Stimulated activated naive CD4-positive, alpha-beta T cell (primary cell): ENCODE results near the gene HCRTR1.
A peak's percentile ranks its signal among the peaks of the same experiment; 100 is the strongest.

Experiments
- DNase-seq, 6 experiments: peaks; one replicate each; lab custom pipeline; 2025; lab: John Stamatoyannopoulos, UW

The HCRTR1 gene

DNA sequence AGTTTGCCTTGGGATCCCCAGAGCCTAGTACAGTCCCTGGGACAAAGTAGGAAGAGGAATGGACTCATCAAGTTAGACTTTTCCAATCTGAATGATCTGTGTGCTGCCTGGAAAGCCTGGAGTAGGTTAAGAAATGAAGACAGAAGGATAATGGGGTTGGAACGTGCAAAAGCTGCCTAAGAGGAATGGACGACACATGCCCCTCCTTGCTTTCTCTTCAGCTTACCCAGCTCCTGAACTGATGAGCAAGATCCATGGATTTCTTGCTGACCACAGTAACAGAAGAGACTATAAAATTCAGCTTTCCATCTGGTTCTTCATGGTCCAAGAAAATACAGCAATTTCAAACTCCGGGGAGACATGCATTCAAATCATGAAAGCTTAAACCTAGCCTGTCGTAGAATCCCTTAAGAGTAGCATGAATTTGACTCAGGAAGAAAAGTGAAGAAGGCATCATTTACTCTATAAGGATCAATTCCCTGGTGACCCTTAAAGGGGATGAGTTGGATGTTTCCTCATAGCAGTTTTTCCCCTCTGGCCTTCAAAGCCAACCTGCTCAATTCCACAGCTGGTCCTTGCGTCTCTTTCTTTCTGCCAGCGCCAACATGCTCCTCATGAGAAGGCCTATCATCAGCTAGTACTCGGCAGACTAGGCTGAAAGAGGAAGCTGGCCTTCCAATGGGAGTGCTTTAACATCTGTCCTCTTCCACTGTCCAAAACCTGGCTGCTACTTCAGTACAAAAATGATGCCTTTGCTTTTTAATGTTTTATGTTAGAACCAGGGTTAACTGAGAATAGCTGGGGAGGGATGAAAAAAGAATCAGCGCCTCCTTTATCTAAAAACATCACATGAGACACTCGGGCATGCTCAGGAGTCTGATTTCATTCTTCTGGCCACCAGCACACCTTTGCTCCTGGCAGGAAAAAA, 32.9 kb downstream of the HCRTR1 start:
- DNase-seq, result no peak

DNA sequence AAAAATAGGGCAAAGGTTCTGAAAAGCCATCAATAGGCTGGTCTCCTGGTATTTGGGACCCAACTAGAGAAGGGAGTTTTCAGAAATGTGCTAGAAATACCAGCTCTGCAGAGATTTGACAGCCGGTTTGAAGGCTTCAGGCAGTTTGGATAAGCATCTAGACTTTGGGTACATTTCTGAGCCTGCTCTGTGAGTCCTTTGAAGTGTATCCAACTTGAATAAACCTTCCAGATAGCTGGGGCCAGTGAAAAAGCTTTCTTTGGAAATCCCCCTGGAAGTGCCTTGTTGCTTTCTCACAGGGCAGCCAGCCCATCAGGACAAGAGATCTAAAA, 33.6 kb downstream of the HCRTR1 start:
- DNase-seq, result no peak

DNA sequence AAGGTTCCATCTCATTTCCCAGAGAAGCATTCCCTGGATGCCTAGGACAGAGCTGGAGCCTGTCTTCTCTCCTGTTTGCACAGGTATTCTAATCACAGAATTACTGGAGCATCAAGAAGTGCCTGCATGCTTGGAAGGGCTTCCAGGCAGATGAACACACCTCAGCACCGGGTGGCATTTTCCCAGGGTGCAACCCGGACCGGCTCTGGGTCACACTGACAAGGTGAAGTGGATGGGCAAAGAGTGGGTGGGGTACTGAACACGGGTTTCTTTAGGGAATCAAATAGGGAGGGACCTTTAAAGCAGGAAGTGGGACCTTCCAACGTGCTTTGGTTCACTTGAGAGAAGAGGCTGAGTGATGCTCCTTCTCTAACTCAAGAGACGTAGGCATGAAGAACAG, 34.3 kb downstream of the HCRTR1 start:
- no peak for DNase-seq

DNA sequence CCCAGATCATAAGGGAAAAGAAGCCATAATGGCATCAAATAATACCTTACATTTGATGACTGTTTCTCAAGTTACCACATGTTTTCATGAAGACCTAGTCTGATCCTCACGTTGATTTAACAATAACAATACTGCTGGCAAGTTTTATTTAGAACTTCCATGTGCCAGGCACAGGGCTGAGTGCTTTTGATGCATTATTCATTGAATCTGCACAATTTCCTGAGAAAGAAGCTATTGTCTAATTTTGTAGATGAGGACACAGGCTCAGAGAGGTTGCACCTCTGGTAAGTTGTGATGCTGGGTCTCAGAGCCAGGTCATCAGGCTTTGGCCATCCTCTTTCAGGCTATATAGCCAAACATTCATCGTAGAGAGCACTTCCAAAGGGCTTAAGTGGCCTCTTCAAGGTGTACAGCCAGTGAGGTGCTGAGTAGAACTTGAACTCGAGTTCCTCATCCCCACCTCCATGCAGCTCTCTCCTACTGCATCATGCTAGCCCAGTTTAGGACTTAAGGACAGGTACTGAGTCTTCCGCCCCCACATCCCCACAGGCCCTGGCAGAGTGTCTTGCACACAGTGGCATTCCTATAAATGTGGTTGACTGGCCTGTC, 35.5 kb downstream of the HCRTR1 start:
- no peak for DNase-seq

DNA sequence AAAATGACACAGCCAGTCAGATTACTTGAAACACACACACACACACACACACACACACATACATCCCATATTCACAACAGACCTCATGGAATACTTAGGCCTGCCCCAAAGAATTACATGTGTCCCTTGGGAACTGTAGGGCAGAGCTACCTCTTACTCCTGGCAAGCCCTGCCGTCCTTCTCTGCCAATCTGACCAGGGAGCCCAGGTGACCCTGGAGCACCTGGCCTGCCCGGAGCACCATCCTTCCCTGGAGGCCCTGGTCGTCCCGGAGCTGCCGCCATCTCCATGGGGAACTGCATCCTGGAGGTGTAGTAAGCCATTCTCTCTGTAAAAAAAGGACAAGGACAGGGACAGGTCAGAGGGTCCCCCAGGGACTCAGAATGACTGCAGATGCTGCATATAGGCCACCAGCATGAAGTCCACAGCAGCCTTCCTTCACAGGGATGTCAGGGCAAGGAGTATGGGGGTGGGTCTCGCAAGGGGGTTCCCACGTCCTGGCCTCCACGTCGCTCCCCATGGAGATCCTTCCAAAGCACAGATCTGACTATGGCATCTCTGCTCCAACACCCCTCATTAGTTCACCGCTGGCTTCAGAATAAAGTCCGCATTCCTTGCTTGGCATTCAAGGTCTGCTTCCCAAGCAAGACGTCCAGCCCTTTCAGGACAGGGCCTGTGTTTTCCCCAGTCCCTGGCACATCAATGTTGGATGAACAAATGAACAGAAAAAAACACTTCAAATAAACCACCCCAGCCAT, 36.4 kb downstream of the HCRTR1 start:
- no peak for DNase-seq

DNA sequence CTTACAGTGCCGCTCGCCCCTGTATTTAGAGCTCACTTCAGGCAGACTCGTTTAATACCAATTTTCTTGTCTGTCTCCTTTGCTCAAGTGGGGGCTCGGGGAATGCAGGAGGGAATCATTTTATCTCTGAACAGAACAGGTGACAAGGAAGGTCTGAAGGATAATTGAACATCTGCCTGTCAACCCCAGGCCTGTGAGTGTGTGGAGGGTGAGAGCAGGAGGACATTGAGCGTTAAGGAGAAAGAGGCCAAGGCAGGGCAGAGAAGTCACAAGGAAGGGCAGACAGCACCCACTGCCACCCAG, 36.9 kb downstream of the HCRTR1 start:
- no peak for DNase-seq

DNA sequence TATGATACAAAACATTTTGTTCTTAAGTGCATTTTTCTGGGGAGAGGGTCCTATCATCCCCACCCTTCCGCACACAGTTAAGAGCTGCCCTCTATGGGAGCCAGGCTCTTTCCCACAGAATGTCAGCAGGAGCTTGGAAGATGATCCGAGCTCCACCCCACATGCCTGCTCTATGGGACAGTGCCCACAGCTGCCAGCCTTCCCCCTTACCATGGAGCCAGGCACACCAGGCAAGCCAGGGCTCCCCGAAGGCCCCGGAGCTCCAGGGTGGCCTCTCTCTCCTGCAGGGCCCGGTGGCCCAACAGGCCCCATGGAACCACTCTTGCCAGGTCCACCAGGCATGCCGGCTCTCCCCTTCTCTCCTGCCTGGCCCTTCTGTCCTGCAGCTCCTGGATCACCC, 37.6 kb downstream of the HCRTR1 start:
- DNase-seq, result no peak

DNA sequence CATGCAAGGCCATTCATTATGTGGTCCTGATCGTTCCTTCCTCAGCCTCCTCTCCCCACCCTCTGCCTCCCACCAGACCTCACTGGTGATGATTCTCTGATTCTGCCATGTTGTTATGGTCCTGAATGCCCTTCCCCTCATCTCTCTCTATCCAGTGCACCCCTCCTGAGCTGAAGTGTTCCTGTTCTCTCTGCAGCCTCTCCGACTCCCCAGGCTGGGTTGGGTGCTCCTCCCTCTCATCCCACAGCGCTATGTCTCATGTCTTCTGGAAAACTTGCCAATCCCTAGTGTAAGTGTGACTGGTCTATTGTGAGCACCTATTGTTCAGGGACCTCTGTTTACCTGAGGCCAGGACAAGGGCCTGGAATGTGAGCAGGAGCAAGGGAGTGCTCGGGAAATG, 38.3 kb downstream of the HCRTR1 start:
- no peak for DNase-seq

DNA sequence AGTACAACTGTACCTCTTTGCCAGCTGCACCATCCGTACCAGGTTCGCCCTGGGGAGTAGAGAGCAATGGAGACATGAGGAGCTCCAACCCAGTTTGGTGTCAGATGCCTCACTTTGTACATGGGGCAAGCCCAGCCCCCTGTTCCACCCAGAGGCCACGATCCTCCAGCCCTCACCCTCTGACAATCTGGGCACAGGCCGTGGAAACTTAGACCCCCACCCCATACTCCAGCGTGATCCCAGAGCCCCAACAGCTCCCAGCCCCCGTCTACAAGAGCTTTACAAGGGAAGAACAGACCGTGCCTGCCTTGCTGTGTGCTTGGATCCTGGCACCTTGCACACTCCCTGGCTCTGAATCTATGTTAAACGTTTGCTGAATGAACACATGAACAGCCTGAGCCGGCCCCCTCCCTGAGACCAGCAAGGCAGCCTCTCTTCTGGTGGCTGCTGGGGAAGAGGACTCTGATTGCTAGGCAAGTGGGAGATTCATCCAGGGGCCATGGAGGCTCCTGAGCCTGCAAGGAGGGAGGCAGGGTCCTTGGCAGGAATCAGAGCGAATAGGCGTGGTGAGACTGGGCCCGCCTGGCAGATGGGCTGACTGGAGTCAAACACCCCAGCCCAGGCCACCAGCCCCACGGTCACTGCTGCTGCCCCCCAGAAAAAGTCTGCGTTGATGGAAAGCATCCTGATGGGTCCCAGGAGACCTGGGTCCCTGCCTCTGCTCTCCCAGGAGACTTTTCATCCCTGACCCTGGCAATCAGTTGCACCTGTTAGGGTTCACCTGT, 39.7 kb downstream of the HCRTR1 start:
- no peak for DNase-seq

DNA sequence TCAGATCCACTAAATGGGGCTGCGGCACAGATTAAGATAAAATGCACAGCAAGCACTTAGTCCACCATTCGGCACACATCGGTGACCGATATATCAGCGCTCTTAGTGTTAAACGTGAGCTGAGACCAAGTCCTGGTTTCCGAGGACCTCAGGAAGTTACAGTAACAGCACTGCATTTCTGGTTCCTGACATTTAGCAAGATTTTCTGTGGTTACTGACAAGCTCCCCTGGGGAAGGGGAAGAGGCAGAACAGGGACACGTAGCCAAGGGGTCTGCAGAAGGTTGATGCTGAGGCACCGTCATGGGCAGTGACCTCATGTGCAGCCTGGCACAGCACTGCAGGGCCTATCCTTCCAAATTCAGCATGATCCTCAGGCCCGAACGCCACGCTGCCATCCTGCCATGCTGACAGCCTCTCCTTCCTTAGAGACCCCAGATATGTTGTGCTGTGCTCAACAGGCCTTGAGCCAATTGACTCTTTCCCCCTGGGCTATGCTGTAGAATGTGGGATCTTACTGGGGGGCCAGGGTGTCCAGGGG, 40.6 kb downstream of the HCRTR1 start:
- DNase-seq, result no peak

DNA sequence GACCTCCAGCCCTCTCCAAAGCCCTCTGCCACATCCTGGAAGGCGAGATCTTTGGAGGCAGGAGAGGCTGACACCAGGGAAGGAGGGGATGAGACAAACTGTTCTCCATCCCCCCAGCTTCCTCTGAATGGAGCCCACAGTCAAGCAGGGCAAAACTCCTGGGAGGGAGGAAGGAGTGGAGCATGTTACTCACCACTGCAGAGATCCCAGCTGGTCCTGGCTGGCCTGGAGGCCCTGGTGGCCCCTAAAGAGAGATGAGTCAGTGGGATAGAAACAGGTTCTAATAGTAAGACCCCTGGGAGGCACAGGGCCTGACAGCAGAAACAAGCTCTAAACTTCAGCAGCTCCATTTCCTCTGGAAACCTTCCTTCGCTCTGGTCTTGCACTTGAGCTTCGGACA, 41.2 kb downstream of the HCRTR1 start:
- DNase-seq, result no peak

DNA sequence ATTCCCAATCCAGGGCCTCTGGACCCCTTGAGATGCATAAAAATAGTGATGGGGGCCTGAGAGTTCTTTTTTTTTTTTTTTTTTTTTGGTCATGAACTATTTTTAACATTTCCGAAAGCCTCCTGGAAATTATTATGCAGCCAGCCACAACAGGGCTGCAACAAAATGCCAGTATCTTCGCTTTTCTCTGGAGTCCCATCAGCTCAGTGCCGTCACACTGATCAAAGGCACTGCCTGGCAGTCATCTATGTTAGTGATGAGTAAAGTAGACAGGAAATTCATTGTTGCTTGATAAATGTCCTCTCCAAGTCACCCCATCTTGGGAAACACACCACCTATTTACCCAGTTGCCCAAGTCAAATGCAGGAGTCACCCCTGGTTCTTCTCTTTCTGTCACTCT, 42.4 kb downstream of the HCRTR1 start:
- DNase-seq, result no peak

DNA sequence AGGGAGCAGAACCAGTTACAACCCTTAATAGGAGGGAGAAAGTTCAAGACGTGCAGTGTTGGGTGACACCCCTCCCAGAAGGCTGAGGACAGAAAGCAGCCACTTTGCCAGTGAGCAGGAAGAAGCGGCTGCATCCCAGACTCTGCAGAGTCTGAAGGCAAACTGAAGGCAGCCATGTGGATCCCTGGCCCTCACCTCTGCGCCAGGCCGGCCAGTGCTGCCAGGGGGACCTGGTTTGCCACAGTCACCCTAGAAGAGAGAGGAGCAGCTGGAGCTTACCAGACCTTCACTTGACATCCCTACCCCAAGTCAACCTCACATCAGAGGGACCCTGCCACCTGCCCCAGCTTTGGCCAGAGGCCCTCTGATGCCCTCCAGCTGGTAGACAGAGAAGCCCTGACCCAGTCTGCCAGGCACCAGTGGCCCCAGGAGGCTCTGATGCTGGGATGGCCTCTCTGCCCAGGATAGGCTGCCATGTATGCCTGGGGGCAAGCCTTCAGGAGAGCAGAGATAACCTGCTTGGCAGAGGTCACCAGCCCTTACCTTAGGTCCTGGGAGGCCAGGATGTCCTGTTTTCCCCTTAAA, 43.5 kb downstream of the HCRTR1 start:
- no peak for DNase-seq

DNA sequence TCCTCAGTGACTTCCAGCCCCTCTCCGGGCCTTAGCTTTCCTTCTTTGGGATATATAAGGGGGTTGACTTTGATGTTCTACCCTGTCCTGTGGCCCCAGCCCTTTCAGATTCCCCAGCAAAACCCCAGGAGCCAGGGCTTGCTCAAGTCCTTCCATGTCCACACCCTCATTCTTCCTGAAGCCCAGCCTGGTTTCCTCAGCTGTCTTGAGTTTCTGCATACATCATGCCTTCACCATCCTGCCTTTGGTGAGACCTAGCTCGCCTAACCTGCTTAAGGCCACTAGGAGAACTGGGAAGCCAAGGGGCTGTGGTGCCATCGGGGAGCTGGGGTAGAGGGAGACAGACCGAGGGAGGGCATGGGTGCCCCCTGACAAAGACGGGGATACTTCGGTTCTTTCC, 44.4 kb downstream of the HCRTR1 start:
- no peak for DNase-seq

DNA sequence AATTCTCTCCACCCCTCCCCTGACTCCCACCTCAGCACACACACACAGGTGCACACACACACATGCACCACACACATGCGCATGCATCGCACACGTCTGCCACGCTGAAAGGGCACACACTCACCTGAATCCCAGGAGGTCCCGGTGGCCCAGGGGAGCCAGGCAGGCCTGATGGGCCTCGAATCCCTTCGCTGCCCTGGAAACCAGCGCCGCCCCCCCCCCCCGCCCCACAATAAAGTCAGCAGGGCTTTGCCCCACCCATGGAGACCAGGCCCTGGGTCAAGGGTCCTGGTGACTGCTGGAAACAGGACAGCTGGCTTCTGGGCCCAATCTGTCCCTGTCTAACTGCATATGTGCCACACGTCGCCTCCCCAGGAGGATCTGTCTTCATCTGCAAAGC, 45.0 kb downstream of the HCRTR1 start:
- DNase-seq, result no peak

DNA sequence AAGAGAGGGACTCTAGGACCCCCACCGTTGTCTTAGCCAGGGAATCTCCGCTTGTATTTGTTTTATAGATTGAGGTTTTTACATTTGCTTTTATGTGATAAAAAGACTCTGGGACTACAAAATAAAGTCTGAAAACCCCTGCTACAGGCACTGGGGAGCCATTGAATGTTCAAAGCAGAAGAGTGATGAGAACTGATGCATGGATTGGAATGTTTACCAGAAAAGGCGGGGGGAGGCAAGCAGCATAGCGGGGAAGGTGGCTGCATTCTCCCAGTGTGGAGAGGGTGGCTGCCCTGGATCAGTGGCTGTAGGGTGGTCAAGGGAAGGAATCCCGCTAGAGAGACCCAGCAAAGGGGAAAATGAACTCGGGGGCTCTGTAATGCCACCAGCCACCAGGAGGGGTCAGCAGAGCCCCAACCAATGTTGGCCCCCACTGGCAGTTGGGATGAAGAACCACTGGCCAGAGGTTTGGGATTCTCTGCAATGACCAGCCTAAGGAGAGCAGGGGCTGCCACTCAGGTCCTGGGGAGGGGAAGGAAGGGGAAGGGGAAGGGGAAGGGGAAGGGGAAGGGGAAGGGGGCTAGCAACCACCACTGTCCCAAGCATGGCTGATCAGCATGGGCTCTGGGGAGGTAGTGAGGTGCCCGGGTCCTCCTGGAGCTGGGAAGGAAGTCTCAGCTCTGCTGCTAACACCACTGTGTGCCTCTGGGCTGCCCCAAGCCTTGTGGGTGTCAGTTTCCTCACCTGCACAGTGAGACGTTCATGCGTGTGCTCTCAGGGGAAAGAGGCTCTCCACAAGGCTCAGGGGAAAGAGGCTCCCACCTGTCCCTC, 46.3 kb downstream of the HCRTR1 start:
- DNase-seq, result peak in 5 of 6 experiments; percentile 23 to 58 (median 40)

DNA sequence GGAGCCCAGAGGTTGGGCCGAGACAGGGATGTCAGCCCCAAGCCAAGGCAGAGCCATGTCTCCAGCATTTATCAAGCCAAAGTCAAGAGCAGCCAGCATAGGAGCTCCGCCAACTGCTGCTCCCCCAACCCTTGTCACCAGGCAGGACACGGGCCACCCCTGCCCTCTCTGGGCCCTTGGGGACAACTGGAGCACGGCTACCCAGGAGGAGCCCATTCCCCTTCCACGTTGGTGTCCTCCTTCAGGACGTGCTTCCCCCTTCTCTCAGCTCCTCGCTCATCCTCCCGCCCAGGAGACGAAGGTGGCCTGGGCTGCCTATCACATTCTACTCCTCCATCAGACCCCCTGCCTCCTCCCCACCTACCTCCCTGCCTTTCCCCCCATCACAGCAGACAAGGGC, 47.0 kb downstream of the HCRTR1 start:
- no peak for DNase-seq

DNA sequence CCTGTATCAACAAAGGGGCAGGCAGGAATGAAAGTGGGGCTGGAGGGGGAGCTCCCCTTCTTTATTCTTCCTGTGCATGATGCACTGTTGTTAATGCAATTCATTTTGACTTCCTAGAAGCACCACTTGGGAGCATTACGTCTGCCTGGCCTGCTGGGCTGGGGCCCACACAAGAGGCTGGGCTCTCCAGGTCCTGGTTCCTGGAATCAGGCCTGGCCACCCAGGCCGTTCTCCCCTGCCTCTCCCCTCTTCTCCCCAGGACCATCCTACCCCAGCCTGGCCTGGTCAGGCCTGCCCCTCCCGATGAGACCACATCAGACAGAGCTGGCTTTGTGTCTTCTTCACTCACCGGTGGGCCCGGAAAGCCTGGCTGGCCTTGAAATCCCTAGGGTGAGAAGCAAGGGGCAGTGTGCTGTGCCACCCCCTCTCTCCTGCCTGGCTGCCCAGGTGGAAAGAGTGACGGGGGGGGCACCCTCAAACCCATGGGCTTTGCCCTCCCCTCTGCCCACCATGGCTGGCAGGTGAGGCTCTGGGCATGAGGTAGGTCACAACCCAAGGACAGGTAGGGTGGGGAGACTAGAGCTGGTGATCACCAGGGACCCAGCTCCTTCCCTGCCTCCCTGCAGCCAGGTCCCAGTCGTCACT, 47.9 kb downstream of the HCRTR1 start:
- DNase-seq, result no peak

DNA sequence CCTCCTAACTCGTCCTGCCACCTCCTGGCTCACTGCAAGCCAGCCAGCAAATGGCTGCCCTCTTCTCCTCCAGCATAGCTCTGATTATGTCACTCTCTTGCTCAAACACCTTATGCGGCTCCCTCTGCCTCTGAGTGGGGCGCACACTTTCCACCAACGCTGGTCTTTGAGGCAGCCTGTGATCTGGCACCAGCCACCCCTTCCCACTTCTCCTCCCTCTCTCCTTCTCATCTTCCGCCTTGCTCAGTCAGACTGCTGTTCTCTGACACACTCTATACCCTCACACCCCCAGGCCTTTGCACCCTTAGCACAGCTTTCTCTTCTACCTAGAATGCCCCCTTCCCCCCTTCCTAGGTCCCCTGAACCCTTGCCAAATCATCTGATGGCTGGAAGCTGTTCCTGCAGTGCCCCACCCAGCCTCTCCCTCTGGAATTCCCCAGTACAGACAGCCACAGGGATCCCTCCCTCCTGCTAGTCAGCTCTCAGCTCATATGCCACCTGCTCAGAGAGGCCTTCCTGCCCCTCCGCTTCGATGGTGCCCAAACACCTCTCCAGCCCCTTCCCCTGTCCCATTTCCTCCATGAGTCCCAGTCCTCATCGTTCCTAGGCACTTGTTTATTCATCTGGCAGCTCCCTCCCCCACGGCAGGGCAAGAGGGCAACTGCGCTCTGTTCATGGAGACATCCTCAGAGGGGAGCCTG, 48.9 kb downstream of the HCRTR1 start:
- DNase-seq, result no peak
